HG02623 (cell line): Measurements from ENCODE around the gene CCT6A.
A peak's percentile ranks its signal among the peaks of the same experiment; 100 is the strongest.
"Not testable (repeated sequence)": the region's sequence is repeated elsewhere in the genome, so short reads cannot be mapped to it uniquely, and the experiment has no call there.

Source experiments
- ATAC-seq: cut with Tn5 transposase; IDR thresholded peaks from one replicate; pipeline ENCODE4 v1.9.1; 2021; ENCODE audit warnings: moderate library complexity; ENCODE audit not compliant: unreplicated experiment

The CCT6A gene

DNA sequence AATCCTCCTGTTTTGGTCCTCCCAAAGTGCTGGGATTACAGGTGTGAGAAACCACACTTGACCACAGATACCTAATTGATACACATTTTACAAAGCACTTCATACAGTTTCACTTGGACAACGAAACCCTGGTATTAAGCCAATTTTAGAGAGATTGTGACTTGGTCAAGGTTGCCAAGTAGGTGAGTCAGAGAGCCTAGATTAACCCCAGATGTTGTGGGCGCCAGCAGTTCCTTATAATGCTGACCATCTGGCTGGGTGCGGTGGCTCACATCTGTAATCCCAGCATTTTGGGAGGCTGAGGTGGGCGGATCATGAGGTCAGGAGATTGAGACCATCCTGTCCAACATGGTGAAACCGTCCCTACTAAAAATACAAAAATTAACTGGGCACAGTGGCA lies 46.1 kb downstream of the CCT6A start:
- no peak for ATAC-seq

DNA sequence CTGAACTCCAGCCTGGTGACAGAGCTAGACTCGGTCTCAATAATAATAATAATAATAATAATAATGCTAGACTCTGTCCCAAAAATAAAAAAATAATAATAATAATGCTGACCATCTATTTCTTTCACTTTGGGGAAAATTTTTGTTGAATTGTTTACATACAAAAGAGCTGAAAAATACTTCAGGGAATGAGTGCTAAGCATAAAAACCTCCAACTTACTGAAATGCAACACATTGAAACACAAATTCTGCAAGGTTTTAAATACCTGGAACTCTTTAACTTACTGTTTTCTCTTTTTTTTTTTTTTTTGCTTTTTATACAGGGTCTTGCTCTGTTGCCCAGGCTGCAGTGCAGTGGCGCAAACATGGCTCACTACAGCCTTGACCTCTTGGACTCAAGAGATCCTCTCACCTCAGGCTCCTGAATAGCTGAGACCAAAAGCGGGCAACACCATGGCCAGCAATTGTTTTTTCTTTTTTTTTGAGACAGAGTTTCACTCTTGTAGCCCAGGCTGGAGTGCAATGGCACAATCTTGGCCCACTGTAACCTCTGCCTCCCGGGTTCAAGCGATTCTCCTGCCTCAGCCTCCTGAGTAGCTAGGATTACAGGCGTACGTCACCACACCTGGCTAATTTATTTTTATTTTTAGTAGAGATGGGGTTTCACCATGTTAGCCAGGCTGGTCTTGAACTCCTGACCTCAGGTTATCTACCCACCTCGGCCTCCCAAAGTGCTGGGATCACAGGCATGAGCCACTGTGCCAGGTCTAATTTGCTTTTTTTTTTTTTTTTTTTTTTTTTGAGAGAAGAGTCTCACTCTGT lies 46.8 kb downstream of the CCT6A start:
- not testable (repeated sequence) for ATAC-seq

DNA sequence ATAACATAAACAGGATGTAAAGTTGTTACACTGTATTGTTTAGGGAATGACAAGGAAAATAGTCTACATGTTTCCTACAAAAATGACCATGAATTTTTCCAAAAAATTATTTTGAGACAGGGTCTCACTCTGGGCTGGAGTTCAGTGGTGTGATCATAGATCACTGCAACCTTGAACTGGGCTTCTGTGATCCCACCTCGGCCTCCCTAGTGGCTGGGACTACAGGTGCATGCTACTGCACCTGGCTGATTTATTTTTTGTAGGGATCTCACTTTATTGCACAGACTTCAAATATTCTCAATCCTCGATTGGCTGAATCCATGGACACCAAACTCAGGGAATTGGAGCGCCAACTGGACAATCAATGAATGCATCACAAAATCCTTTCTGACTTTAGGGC lies 48.1 kb downstream of the CCT6A start:
- ATAC-seq = no peak

DNA sequence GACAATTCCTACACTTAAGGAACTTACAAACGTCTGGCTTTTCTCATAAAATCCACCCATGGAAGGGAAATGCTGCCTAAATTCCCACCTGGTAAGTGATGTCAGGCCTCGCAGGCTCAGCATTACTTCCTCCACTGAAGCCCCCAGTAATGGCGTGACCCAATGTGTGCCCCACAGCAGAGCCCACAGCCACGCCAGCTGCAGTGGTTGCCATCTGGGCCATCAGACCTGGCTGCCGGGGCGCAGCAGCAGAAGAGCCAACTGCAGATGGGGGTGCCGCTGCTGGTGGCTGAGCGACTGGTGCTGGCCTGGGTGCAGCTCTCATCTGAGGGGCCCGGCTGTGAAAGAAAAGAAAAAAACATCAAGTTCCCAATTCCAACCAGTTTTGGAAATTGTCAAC lies 52.6 kb downstream of the CCT6A start:
- ATAC-seq = not testable (repeated sequence)

DNA sequence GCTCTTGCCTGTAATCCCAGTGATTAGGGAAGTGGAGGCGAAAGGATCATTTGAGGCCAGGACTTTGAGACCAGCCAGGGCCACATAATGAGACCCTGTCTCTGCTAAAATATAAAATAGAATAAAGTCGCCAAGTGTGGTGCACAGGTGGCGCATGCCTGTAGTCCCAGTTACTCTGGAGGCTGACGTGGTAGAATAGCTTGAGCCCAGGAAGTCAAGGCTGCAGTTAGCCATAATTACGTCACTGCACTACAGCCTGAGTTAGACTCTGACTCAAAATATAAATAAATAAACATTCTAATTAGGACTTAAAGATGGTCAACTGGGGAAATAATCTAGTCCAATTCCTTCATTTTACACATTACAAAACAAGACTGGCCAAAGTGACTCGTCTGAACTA lies 53.9 kb downstream of the CCT6A start:
- ATAC-seq = no peak

DNA sequence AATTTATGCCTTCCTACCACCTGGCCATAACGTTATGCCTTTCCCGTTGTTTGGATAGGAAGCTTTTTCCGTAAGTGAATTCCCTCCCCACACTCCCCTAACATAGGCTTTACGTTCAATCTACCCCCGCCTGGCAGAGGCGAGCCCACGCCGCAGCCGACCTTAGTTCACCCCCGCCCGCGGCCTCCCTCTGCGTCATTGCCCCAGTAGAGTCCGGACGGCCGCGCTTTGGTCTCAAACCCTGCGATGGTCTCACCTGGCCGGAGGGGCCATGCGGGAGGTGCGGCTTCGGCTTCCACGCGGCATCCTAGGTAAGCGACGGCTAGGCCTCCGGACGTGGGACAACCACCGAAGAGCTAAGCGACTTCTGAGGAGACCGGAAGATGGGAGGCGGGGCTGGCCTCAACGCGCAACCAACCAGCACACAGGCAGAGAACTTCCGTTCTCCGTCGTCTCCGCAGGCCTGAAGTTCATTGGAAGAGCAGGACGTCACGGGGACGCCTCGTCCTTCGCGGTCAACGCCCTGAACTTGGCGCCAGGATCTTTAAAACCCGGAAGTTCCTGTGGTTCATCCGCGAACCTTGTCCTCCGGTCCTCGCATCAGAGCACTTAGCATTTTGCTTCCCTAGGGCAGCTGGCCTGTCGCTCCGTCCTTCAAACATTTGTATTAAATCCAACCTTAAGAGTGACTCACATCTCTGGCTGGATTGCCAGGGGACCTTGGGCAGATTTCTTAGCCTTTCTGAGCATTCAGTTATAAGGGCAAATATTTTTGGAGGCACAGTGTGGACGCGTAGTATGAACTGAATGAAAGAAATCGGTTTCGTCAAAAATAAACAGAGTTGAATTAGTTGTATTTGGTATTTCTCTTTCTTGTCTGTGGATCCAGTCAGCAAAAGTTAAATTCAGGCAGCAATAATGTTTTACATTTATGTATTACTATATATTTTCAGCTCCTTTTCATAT lies 54.8 kb downstream of the CCT6A start, which contains the start of gene CHCHD2:
Gene CHCHD2, minus strand, starts transcription at position 369 of the 966 bp plus-strand sequence. Its CDS starts 63 bp downstream, at position 306.
- ATAC-seq = peak; percentile 100

DNA sequence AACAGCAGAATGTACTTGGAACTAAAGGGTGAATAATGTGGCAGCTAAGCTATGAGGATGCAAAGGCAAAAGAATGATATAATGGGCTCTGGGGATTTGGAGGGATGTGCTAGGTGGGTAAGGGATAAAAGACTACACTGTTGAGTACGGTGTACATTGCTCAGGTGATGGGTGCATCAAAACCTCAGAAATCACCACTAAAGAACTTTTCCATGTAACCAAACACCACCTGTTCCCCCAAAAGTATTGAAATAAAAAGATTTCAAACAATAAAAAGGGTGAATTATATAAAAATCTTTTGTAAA lies 56.3 kb downstream of the CCT6A start:
- ATAC-seq = no peak

DNA sequence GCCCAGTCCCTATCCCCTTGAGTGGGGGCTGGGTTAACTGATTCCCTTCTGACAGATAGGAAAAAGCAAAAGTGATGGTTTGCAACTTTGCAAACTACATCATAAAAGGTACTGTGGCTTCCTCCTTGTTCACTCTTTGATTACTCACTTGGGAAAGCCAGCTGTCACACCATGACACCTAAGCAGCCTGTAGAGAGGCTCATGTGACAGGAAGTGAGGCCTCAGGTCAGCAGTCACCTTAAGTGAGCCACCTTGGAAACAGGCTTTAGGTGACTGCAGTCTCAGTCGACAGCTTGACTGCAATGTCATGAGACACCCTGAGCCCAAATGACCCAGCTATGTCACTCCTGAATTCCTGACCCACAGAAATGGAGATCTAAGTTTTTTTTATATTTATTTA lies 59.0 kb downstream of the CCT6A start:
- no peak for ATAC-seq

DNA sequence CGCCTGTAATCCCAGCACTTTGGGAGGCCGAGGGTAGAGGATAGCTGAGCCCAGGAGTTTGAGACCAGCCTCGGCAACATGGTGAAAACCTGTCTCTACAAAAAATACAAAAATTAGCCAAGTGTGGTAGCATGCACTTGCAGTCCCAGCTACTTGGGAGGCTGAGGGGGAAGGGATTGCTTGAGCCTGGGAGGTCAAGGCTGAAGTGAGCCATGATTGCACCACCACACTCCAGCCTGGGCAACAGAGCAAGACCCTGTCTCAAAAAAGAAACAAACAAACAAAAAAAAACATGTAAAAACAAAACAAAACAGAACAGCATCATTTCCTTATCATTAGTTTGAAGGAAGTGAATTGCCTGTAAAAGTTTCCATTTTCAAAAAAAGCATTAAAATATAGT lies 60.7 kb downstream of the CCT6A start:
- ATAC-seq = not testable (repeated sequence)
